Calu3 (cell line): Measurements from ENCODE around the gene ADPRHL1. TPM values are rescaled to one million over a fixed set of nuclear protein-coding genes. Genes with fewer than 3 reads are reported as not detected.

Experiments
- BruUV-seq: library from RNA; stranded (reverse); fragments of 400-500 nt; replicated peaks from 2 replicates; lab custom pipeline; 2021; lab: Mats Ljungman, UMichigan
- CTCF ChIA-PET: fragments of 300-600 bp; sonication (Branson Sonifier 250); formaldehyde crosslinking; loops from one replicate; lab custom pipeline; 2022; ENCODE audit warnings: antibody characterized with exemption; lab: Charles Lee
- DNase-seq: peaks from one replicate; pipeline ENCODE4 v3.0.0; 2022
- H3K27ac Mint-ChIP-seq: one replicate; pipeline ENCODE4 v1.8.0; 2022; ENCODE audit warnings: mixed read lengths; ENCODE audit not compliant: unreplicated experiment
- H3K27me3 Mint-ChIP-seq: one replicate; pipeline ENCODE4 v1.8.0; 2022; ENCODE audit warnings: mixed read lengths; ENCODE audit not compliant: unreplicated experiment
- H3K36me3 Mint-ChIP-seq: one replicate; pipeline ENCODE4 v1.8.0; 2022; ENCODE audit warnings: mild to moderate bottlenecking, moderate library complexity, mixed read lengths; ENCODE audit not compliant: insufficient read depth, unreplicated experiment
- H3K4me1 Mint-ChIP-seq: one replicate; pipeline ENCODE4 v1.8.0; 2022; ENCODE audit warnings: mild to moderate bottlenecking, low read depth, mixed read lengths; ENCODE audit not compliant: unreplicated experiment
- H3K4me3 Mint-ChIP-seq: one replicate; pipeline ENCODE4 v1.8.0; 2022; ENCODE audit warnings: mild to moderate bottlenecking, low read depth, moderate library complexity, mixed read lengths; ENCODE audit not compliant: unreplicated experiment
- H3K9me3 Mint-ChIP-seq: one replicate; pipeline ENCODE4 v1.8.0; 2022; ENCODE audit warnings: low read depth, mixed read lengths; ENCODE audit not compliant: unreplicated experiment
- CTCF ChIP-seq: fragments of 200-600 bp; IDR thresholded peaks from one replicate; pipeline ENCODE4 v1.8.0; 2022; ENCODE audit warnings: antibody characterized with exemption; ENCODE audit not compliant: unreplicated experiment
- intact Hi-C: fragments of 100-400 bp; cut with micrococcal nuclease; formaldehyde crosslinking; loops from one replicate; pipeline ENCODE4 v1.10.0; 2022; ENCODE audit not compliant: unreplicated experiment
- total RNA-seq: library from RNA; stranded (reverse); gene quantifications from 2 replicates; pipeline ENCODE4 v1.2.3, GENCODE V29; 2022

The ADPRHL1 gene
- total RNA-seq, 1 experiment from 2014 or later, result 2.0 TPM

GRCh38 chr13:113365971-113366588, 87.2 kb downstream of the ADPRHL1 start:
- intact Hi-C loops, result no loop called here
- BruUV-seq, result no TSS peak
- H3K4me3 Mint-ChIP-seq, result no peak overlapping the region
- CTCF ChIA-PET, result interaction anchor here (0.6 kb wide), 1 partner anchor 85 kb away, joined by 12 read pairs; no protein-coding TSS in a partner anchor
- H3K9me3 Mint-ChIP-seq, result no peaks in the 10 kb centered on the region
- no peaks in the 10 kb centered on the region for H3K27me3 Mint-ChIP-seq
- H3K36me3 Mint-ChIP-seq, result peaks cover 10% of the 10 kb centered on the region
- no peaks in the 10 kb centered on the region for H3K4me1 Mint-ChIP-seq
- no peak for DNase-seq
- no peak overlapping the region for H3K27ac Mint-ChIP-seq
- TF ChIP-seq CTCF, result no peak

- no peaks in the 10 kb centered on the region for H3K4me1 Mint-ChIP-seq
- no peak overlapping the region for H3K4me3 Mint-ChIP-seq
- H3K36me3 Mint-ChIP-seq, result peaks cover 10% of the 10 kb centered on the region
- TF ChIP-seq CTCF, result no peak
- no peak overlapping the region for H3K27ac Mint-ChIP-seq
- DNase-seq, result no peak
- CTCF ChIA-PET, result no interaction called here
- H3K27me3 Mint-ChIP-seq, result no peaks in the 10 kb centered on the region
- intact Hi-C loops, result no loop called here
- BruUV-seq, result no TSS peak
- H3K9me3 Mint-ChIP-seq, result no peaks in the 10 kb centered on the region
Observed at GRCh38 chr13:113365583-113365970, 87.7 kb downstream of the ADPRHL1 start.

DNA sequence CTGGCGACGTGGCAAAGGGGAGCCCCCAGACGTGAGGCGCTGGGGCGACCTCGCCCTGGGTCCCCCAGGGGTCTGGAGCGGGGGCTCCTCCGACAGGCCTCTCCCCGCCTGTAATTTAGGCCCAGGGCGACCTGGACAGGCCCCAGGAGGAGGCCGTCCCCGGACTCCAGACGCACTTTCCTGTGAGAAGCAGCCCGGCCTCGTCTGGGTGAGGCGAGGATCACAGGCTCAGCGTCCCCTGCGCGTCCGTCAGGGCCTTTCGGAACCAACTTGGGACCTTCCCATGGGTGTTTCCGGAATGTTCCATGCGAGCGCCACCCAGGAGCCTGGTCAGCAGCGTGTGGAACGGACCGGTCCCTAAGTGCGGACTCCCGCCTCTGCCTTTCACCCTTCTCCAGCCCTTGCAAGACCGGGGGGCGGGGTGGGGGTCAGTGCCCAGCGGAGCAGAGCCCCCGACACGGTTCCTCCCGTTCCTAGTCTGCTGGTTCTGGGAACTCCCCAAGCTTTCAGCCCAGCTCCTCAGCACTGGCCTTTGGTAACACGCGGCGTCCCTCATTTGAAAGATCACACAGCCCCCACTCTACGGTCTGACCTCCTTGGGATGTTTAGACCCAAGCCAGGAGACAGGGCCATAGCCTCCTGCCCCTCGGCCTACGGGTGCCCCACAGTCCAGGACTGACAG, 88.2 kb downstream of the ADPRHL1 start:
- TF ChIP-seq CTCF, result no peak
- Mint-ChIP-seq H3K9me3 (no peaks in the 10 kb centered on the region), H3K27me3 (no peaks in the 10 kb centered on the region), H3K36me3 (peaks cover 10% of the 10 kb centered on the region), H3K27ac (no peak overlapping the region), H3K4me1 (no peaks in the 10 kb centered on the region), H3K4me3 (no peak overlapping the region)
- DNase-seq, result no peak
- no TSS peak for BruUV-seq
- CTCF ChIA-PET, result no interaction called here
- intact Hi-C loops, result no loop called here

DNA sequence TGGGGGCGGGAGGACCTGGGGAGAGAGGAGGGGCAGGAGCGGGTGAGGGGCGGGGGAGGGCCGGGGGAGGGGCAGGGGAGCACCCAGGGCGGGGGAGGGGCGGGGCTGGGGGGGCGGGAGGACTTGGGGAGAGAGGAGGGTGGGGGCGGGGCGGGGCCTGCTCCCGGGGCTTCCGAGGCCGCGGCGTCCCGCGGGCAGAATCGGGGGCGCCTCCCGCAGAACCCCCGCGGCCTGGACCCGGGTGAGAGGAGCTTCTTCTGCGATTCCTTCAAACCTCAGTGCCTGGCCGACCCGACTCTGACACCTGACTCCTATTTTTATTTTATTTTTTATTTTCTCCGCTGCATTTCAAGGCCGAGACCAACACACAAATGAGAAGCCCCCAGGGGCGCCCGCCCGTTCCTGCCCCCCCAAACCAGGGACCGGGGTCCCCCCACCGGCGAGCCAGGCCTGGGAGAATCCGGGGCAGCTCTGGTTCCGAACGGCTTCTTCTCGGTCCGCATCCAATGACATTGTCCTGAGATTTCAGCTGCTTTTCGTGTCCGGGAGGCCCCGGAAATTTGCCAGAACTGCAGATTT, 88.9 kb downstream of the ADPRHL1 start:
- H3K4me3 Mint-ChIP-seq, result no peak overlapping the region

More for the DNA sequence above, 88.9 kb downstream of the ADPRHL1 start:
- Mint-ChIP-seq H3K9me3 (no peaks in the 10 kb centered on the region), H3K27ac (no peak overlapping the region), H3K4me1 (no peaks in the 10 kb centered on the region), H3K36me3 (peaks cover 10% of the 10 kb centered on the region), H3K27me3 (no peaks in the 10 kb centered on the region)
- intact Hi-C loops, result no loop called here
- no peak for DNase-seq
- BruUV-seq, result no TSS peak
- CTCF ChIA-PET, result no interaction called here
- no peak for TF ChIP-seq CTCF
